Sigmoid colon (tissue), 7 donors: ENCODE measurements around the gene HOXD3. TPM values are rescaled to one million over a fixed set of nuclear protein-coding genes. Genes with fewer than 3 reads are reported as not detected.

Source experiments
- DNase-seq: peaks from one replicate; pipeline ENCODE4 v3.0.0-alpha.2; 2019
- H3K27ac ChIP-seq, 4 donors: fragments of 200-600 bp; sonication (generic); one replicate each; pipeline ENCODE4 v1.5.1; 2016 to 2019; ENCODE audit warnings: mild to moderate bottlenecking in 1 of 4
- H3K27me3 ChIP-seq, 3 donors: fragments of 200-600 bp; sonication (generic); one replicate each; pipeline ENCODE4 v1.5.1; 2019; ENCODE audit warnings: mild to moderate bottlenecking in 1 of 3
- H3K36me3 ChIP-seq, 4 donors: fragments of 200-600 bp; sonication (generic); one replicate each; pipeline ENCODE4 v1.5.1; 2016 to 2019
- H3K4me1 ChIP-seq, 4 donors: fragments of 200-600 bp; sonication (generic); one replicate each; pipeline ENCODE4 v1.5.1; 2017 to 2019
- H3K4me3 ChIP-seq, 4 donors: fragments of 200-600 bp; sonication (generic); one replicate each; pipeline ENCODE4 v1.5.1; 2017 to 2019; ENCODE audit warnings: mild to moderate bottlenecking in 2 of 4, moderate library complexity in 1 of 4
- H3K9me3 ChIP-seq, 4 donors: fragments of 200-600 bp in 3 of 4; sonication (generic) in 3 of 4; one replicate each; pipeline versions ENCODE4 v1.5.1 to v1.6.1; 2013 to 2019
- CTCF ChIP-seq, 4 experiments: fragments of 450-650 bp in 3 of 4; fragments of 200-600 bp in 1 of 4; IDR thresholded peaks; one replicate each; pipeline ENCODE4 v1.5.1; 2016 to 2019; ENCODE audit warnings: antibody characterized with exemption in 4 of 4, mild to moderate bottlenecking in 3 of 4, moderate library complexity in 2 of 4
- EP300 ChIP-seq, 4 donors: sonication (generic); formaldehyde crosslinking; IDR thresholded peaks; one replicate each; pipeline ENCODE4 v1.6.1; 2017; ENCODE audit warnings: antibody characterized with exemption in 4 of 4
- POLR2A ChIP-seq, 2 donors: fragments of 450-650 bp; IDR thresholded peaks; one replicate each; pipeline ENCODE4 v1.6.1; 2016; ENCODE audit warnings: antibody characterized with exemption in 2 of 2, mild to moderate bottlenecking in 2 of 2, moderate library complexity in 2 of 2
- POLR2AphosphoS5 ChIP-seq, 4 donors: sonication (generic); formaldehyde crosslinking; IDR thresholded peaks; one replicate each; pipeline ENCODE4 v1.6.1; 2017; ENCODE audit warnings: antibody characterized with exemption in 4 of 4
- WGBS, 2 donors: extraction: QIAGEN DNeasy Blood & Tissue Kit; methylation state at CpG; one replicate each; pipeline ENCODE4 v1.1.7; 2013; 5-methylcytosine and 5-hydroxymethylcytosine counted together
- intact Hi-C: fragments of 100-400 bp; cut with DNase I; formaldehyde crosslinking; loops from one replicate; pipeline ENCODE4 v1.15.1; 2023
- polyA plus RNA-seq, 3 donors: library from polyadenylated mRNA; stranded (reverse); fragments of 200-250 nt; gene quantifications; one replicate each; pipeline ENCODE4 v1.2.3, GENCODE V29; 2013
- total RNA-seq, 4 donors: library from RNA; depleted of rRNA; stranded (reverse); fragments of >200 nt; gene quantifications; one replicate each; pipeline ENCODE4 v1.1.0, GENCODE V29; 2016
- donor health status: healthy with polysubstance abuse.
- donor health status: Bipolar disorder and iron deficiency.
- donor health status: healthy.

Gene HOXD3
- total and polyA plus RNA-seq, 7 donors = 0.60 to 4.6 (median 1.4) TPM

- intact Hi-C loops = no loop called here
- TF ChIP-seq POLR2AphosphoS5 (IDR thresholded peaks at IDR 0.05) (no peak), EP300 (IDR thresholded peaks at IDR 0.05) (no peak), CTCF (IDR thresholded peaks at IDR 0.05) (no peak), POLR2A (IDR thresholded peaks at IDR 0.05) (no peak)
- Histone ChIP-seq H3K9me3 (no peaks in the 10 kb centered on the region), H3K4me3 (no peak overlapping the region), H3K4me1 (peaks cover 0 to 44% (median 24%) of the 10 kb centered on the region in 4 donors), H3K27me3 (peaks cover 0 to 62% (median 4%) of the 10 kb centered on the region in 3 donors), H3K36me3 (peaks cover 0 to 8% (median 0%) of the 10 kb centered on the region in 4 donors), H3K27ac (no peak overlapping the region)
- 41 to 48% methylated on average over 16 of the region's 16 CpGs for WGBS, 2 donors
- no peak for DNase-seq
Measured at GRCh38 chr2:176114930-176115625, 42.0 kb upstream of the HOXD3 start.

- intact Hi-C loops = no loop called here
- WGBS, 2 donors = 14 to 19% methylated on average over 66 of the region's 66 CpGs
- H3K4me1 ChIP-seq = peaks cover 0 to 33% (median 23%) of the 10 kb centered on the region in 4 donors
- TF ChIP-seq CTCF (IDR thresholded peaks at IDR 0.05) (no peak), POLR2AphosphoS5 (IDR thresholded peaks at IDR 0.05) (peak in 1 of 4 donors; percentile 6)
- H3K4me3 ChIP-seq = peak within 1 kb of the TSS in 1 of 4 donors; percentile 21
- no peaks in the 10 kb centered on the region for H3K36me3 ChIP-seq
- H3K9me3 ChIP-seq = no peaks in the 10 kb centered on the region
- H3K27me3 ChIP-seq = peaks cover 0 to 63% (median 4%) of the 10 kb centered on the region in 3 donors
- H3K27ac ChIP-seq = peak within 1 kb of the TSS in 1 of 4 donors; percentile 41
- DNase-seq = peak; percentile 67
Measured at GRCh38 chr2:176115883-176116813, 41.0 kb upstream of the HOXD3 start, which contains the start of gene HOXD10. TSS of gene HOXD10 (plus strand) at chr2:176116778. CDS start at chr2:176116834, 56 bp downstream.

- no peak overlapping the region for H3K27ac ChIP-seq
Measured at GRCh38 chr2:176117162-176117822, 39.8 kb upstream of the HOXD3 start.

More at GRCh38 chr2:176117162-176117822, 39.8 kb upstream of the HOXD3 start:
- TF ChIP-seq CTCF (IDR thresholded peaks at IDR 0.05) (no peak), EP300 (IDR thresholded peaks at IDR 0.05) (no peak), POLR2A (IDR thresholded peaks at IDR 0.05) (no peak), POLR2AphosphoS5 (IDR thresholded peaks at IDR 0.05) (no peak)
- H3K27me3 ChIP-seq = peaks cover 0 to 65% (median 4%) of the 10 kb centered on the region in 3 donors
- intact Hi-C loops = no loop called here
- peaks cover 0 to 25% (median 19%) of the 10 kb centered on the region in 4 donors for H3K4me1 ChIP-seq
- DNase-seq = peak; percentile 48
- 32 to 39% methylated on average over 40 of the region's 40 CpGs for WGBS, 2 donors
- no peaks in the 10 kb centered on the region for H3K9me3 ChIP-seq
- H3K36me3 ChIP-seq = peaks cover 0 to 2% (median 0%) of the 10 kb centered on the region in 4 donors
- no peak overlapping the region for H3K4me3 ChIP-seq
